GM19397 (cell line): ENCODE measurements around the gene ZNF507.
A peak's percentile ranks its signal among the peaks of the same experiment; 100 is the strongest.

Experiments used
- ATAC-seq: cut with Tn5 transposase; IDR thresholded peaks from one replicate; pipeline ENCODE4 v1.9.1; 2021; ENCODE audit warnings: mild to moderate bottlenecking, moderate library complexity; ENCODE audit not compliant: unreplicated experiment

The ZNF507 gene

GRCh38 chr19:32345261-32346207 lies at the start of gene ZNF507:
ZNF507 (plus strand) TSS chr19:32345610; CDS start chr19:32352831, 7,221 bp downstream.
- ATAC-seq = peak; percentile 84

- ATAC-seq = no peak
Measured at GRCh38 chr19:32296694-32297093, 48.7 kb upstream of the ZNF507 start.

- no peak for ATAC-seq
Measured at GRCh38 chr19:32302778-32303177, 42.6 kb upstream of the ZNF507 start.

- no peak for ATAC-seq
Measured at GRCh38 chr19:32303193-32303592, 42.2 kb upstream of the ZNF507 start.

- no peak for ATAC-seq
Measured at GRCh38 chr19:32307591-32307990, 37.8 kb upstream of the ZNF507 start.

- no peak for ATAC-seq
Measured at GRCh38 chr19:32308431-32309077, 36.9 kb upstream of the ZNF507 start.

GRCh38 chr19:32309711-32310390 lies 35.6 kb upstream of the ZNF507 start:
- no peak for ATAC-seq

- no peak for ATAC-seq
Measured at GRCh38 chr19:32311371-32311770, 34.0 kb upstream of the ZNF507 start.

- ATAC-seq = no peak
Measured at GRCh38 chr19:32313569-32314265, 31.7 kb upstream of the ZNF507 start.

GRCh38 chr19:32316034-32316433 lies 29.4 kb upstream of the ZNF507 start:
- no peak for ATAC-seq

- ATAC-seq = no peak
Measured at GRCh38 chr19:32317086-32317485, 28.3 kb upstream of the ZNF507 start.

GRCh38 chr19:32318884-32319520 lies 26.4 kb upstream of the ZNF507 start:
- no peak for ATAC-seq

GRCh38 chr19:32322541-32322940 lies 22.9 kb upstream of the ZNF507 start:
- ATAC-seq = no peak

- no peak for ATAC-seq
Measured at GRCh38 chr19:32324631-32325285, 20.7 kb upstream of the ZNF507 start.

- ATAC-seq = no peak
Measured at GRCh38 chr19:32330213-32330857, 15.1 kb upstream of the ZNF507 start.

GRCh38 chr19:32333227-32333626 lies 12.2 kb upstream of the ZNF507 start:
- no peak for ATAC-seq

- no peak for ATAC-seq
Measured at GRCh38 chr19:32336259-32337083, 8.9 kb upstream of the ZNF507 start.

GRCh38 chr19:32337084-32337808 lies 8.2 kb upstream of the ZNF507 start:
- no peak for ATAC-seq
